HL-60 (cell line): ENCODE results near the gene MYO16.

Experiments
- DNase-seq, 2 experiments: peaks; one replicate each; pipeline ENCODE4 v3.0.0-alpha.2; 2010 to 2020; ENCODE audit warnings: low read depth in 1 of 2, low spot score in 1 of 2
- H3K27ac ChIP-seq: fragments of 250-450 bp; sonication (Bioruptor Pico); replicated peaks from 2 replicates; pipeline ENCODE4 v1.5.1; 2020; ENCODE audit warnings: mild to moderate bottlenecking, moderate library complexity
- H3K27me3 ChIP-seq: fragments of 250-450 bp; sonication (Bioruptor Pico); 2 replicates; pipeline ENCODE4 v1.5.1; 2021; ENCODE audit warnings: mild to moderate bottlenecking, moderate library complexity; ENCODE audit not compliant: insufficient read depth, poor library complexity, severe bottlenecking
- H3K4me3 ChIP-seq: replicated peaks from 2 replicates; pipeline ENCODE4 v1.5.1; 2011; ENCODE audit warnings: mild to moderate bottlenecking, control low read depth, low read length; ENCODE audit not compliant: insufficient read depth
- CTCF ChIP-seq: IDR thresholded peaks from one replicate; pipeline ENCODE4 v1.5.1; 2011; ENCODE audit warnings: low read length, control low read depth, inconsistent platforms; ENCODE audit not compliant: insufficient read depth
- GABPA ChIP-seq: IDR thresholded peaks from 2 replicates; pipeline ENCODE4 v1.6.1; 2012; ENCODE audit warnings: low read depth
- POLR2AphosphoS5 ChIP-seq: IDR thresholded peaks from 2 replicates; pipeline ENCODE4 v1.6.1; 2012; ENCODE audit warnings: low read depth
- REST ChIP-seq: IDR thresholded peaks from 2 replicates; pipeline ENCODE4 v1.6.1; 2012; ENCODE audit warnings: low read depth; ENCODE audit not compliant: insufficient replicate concordance
- SPI1 ChIP-seq: IDR thresholded peaks from 2 replicates; pipeline ENCODE4 v1.6.1; 2012; ENCODE audit warnings: low read depth, mild to moderate bottlenecking, borderline replicate concordance

Gene MYO16

GRCh38 chr13:109028624-109029023 lies 399.2 kb downstream of the MYO16 start:
- DNase-seq = no peak
- no peak overlapping the region for H3K4me3 ChIP-seq

DNA sequence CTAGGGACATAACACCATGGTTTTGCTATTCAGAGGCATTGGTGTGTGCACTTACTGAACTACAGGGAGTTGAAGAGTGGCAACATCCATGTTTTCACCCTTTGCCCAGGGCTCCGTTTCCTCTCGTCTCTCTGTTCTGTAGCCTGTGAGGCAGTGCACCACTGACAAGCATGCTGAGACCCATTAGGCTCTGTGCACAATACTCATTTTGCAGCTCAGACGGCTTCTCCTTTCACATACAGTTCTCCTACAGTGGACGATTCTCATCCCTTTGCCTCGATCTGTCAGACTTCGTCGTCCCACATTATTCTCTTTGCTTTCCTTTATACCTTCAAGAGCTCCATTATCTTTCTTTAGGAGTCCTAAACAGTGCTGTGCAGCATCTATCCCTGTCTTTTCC lies 403.7 kb downstream of the MYO16 start:
- Histone ChIP-seq H3K27ac (no peak overlapping the region), H3K27me3 (no peaks in the 10 kb centered on the region), H3K4me3 (no peak overlapping the region)
- DNase-seq = no peak
- TF ChIP-seq GABPA (no peak), CTCF (no peak), POLR2AphosphoS5 (no peak), SPI1 (no peak), REST (no peak)

More at GRCh38 chr13:109028624-109029023, 399.2 kb downstream of the MYO16 start:
- TF ChIP-seq SPI1 (no peak), GABPA (no peak), REST (no peak), CTCF (no peak), POLR2AphosphoS5 (no peak)
- no peaks in the 10 kb centered on the region for H3K27me3 ChIP-seq
- H3K27ac ChIP-seq = no peak overlapping the region

GRCh38 chr13:109036078-109036780 lies 406.8 kb downstream of the MYO16 start:
- Histone ChIP-seq H3K4me3 (no peak overlapping the region), H3K27ac (no peak overlapping the region), H3K27me3 (no peaks in the 10 kb centered on the region)
- TF ChIP-seq CTCF (no peak), GABPA (no peak), REST (no peak), POLR2AphosphoS5 (no peak), SPI1 (no peak)
- DNase-seq = no peak
